DOHH2 (cell line): ENCODE measurements around the gene ZNF222.

Experiments used
- H3F3A ChIP-seq: fragments of 200-600 bp; sonication (generic), shearing (Covaris generic); 2 replicates; pipeline ENCODE4 v1.6.0; 2016; ENCODE audit warnings: antibody characterized with exemption, mild to moderate bottlenecking; ENCODE audit not compliant: control insufficient read depth, insufficient read depth
- H3K27ac ChIP-seq: fragments of 200-600 bp; sonication (generic); 2 replicates; pipeline ENCODE4 v1.5.1; 2014; ENCODE audit warnings: low read depth, mild to moderate bottlenecking, low read length, moderate library complexity
- H3K27me3 ChIP-seq: fragments of 200-600 bp; sonication (generic); 2 replicates; pipeline ENCODE4 v1.6.1; 2014; ENCODE audit warnings: mild to moderate bottlenecking, low read length, mixed read lengths; ENCODE audit not compliant: control insufficient read depth
- H3K36me3 ChIP-seq: fragments of 200-600 bp; sonication (generic); 2 replicates; pipeline ENCODE4 v1.6.1; 2014; ENCODE audit warnings: mild to moderate bottlenecking, low read length, moderate library complexity, mixed read lengths; ENCODE audit not compliant: control insufficient read depth
- H3K4me1 ChIP-seq: fragments of 200-600 bp; sonication (generic); 2 replicates; pipeline ENCODE4 v1.6.1; 2014; ENCODE audit warnings: mild to moderate bottlenecking, low read length, mixed read lengths; ENCODE audit not compliant: control insufficient read depth
- H3K4me2 ChIP-seq: fragments of 200-600 bp; sonication (generic); 2 replicates; pipeline ENCODE4 v1.6.0; 2014; ENCODE audit warnings: mild to moderate bottlenecking, low read length, moderate library complexity
- H3K4me3 ChIP-seq: fragments of 200-600 bp; sonication (generic); 2 replicates; pipeline ENCODE4 v1.5.1; 2014; ENCODE audit warnings: mild to moderate bottlenecking, low read length, mixed read lengths
- H3K79me2 ChIP-seq: fragments of 200-600 bp; sonication (generic); 2 replicates; pipeline ENCODE4 v1.6.1; 2014; ENCODE audit warnings: mild to moderate bottlenecking, low read length, mixed read lengths; ENCODE audit not compliant: control insufficient read depth
- H3K9me2 ChIP-seq: fragments of 200-600 bp; sonication (generic); replicated peaks from 2 replicates; pipeline ENCODE4 v1.6.1; 2014; ENCODE audit warnings: mild to moderate bottlenecking, low read length, mixed read lengths; ENCODE audit not compliant: control insufficient read depth
- H3K9me3 ChIP-seq: fragments of 200-600 bp; sonication (generic); 2 replicates; pipeline ENCODE4 v1.6.1; 2014; ENCODE audit warnings: antibody characterized with exemption, low read length, mixed read lengths; ENCODE audit not compliant: control insufficient read depth, insufficient read depth
- H4K20me1 ChIP-seq: fragments of 200-600 bp; sonication (generic); 2 replicates; pipeline ENCODE4 v1.6.0; 2014; ENCODE audit warnings: low read depth, mild to moderate bottlenecking, antibody characterized with exemption, low read length, moderate library complexity; ENCODE audit not compliant: control insufficient read depth, insufficient read depth
- CTCF ChIP-seq: fragments of 200-600 bp; sonication (generic); IDR thresholded peaks from one replicate; pipeline ENCODE4 v1.5.1; 2014; ENCODE audit warnings: antibody characterized with exemption, mild to moderate bottlenecking, low read depth, low read length; ENCODE audit not compliant: poor library complexity, severe bottlenecking
- EZH2phosphoT487 ChIP-seq: fragments of 200-600 bp; sonication (generic); IDR thresholded peaks from 2 replicates; pipeline ENCODE4 v1.6.1; 2017; ENCODE audit warnings: borderline replicate concordance, mild to moderate bottlenecking, antibody characterized with exemption, low read length, moderate library complexity, mixed read lengths

The ZNF222 gene

DNA sequence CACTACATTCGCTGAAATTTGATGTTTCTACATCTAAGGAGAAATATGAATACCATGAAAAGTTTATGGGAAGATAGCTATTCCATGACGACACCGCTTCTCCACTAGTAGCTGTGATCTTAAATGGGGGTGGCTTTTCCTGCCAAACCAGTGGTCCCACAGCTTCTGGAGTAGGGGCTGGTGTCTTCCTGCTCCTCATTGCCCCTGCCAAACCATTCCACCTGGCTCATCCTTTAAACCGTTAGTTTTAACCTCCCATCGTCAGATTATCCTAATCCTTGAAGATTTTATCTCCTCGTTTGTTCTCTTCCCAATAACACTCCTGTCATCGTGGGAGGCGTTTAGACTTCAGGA is 23.0 kb upstream of the ZNF222 start:
- no peaks in the 10 kb centered on the region for H3K79me2 ChIP-seq
- peaks cover 15% of the 10 kb centered on the region for H3K4me1 ChIP-seq
- H3K4me2 ChIP-seq, result peak overlapping the region; percentile 96
- peaks cover 19% of the 10 kb centered on the region for H3K9me3 ChIP-seq
- H3F3A ChIP-seq, result no peaks in the 10 kb centered on the region
- H3K27me3 ChIP-seq, result no peaks in the 10 kb centered on the region
- peak overlapping the region; percentile 98 for H3K4me3 ChIP-seq
- no peaks in the 10 kb centered on the region; the same call in 1 of the 2 replicates for H3K36me3 ChIP-seq
- no peak overlapping the region for H3K27ac ChIP-seq
- H4K20me1 ChIP-seq, result no peaks in the 10 kb centered on the region
- H3K9me2 ChIP-seq, result no peaks in the 10 kb centered on the region
- no peak for TF ChIP-seq CTCF
- TF ChIP-seq EZH2phosphoT487, result no peak

GRCh38 chr19:44002566-44003460 is 22.4 kb upstream of the ZNF222 start, which contains the start of gene ZNF230:
Gene ZNF230 (plus strand): TSS chr19:44002957. CDS start chr19:44007079, 4,122 bp downstream.
- Histone ChIP-seq H3K27me3 (no peaks in the 10 kb centered on the region), H3K27ac (no peak within 1 kb of the TSS), H3K79me2 (no peaks in the 10 kb centered on the region), H3F3A (no peaks in the 10 kb centered on the region), H3K4me1 (peaks cover 15% of the 10 kb centered on the region), H3K9me3 (peaks cover 22% of the 10 kb centered on the region), H3K4me3 (peak within 1 kb of the TSS; percentile 98), H4K20me1 (no peaks in the 10 kb centered on the region), H3K36me3 (no peaks in the 10 kb centered on the region; the same call in none of the 2 replicates), H3K9me2 (no peaks in the 10 kb centered on the region), H3K4me2 (peak within 1 kb of the TSS; percentile 96)
- TF ChIP-seq EZH2phosphoT487, result no peak
- TF ChIP-seq CTCF, result no peak

DNA sequence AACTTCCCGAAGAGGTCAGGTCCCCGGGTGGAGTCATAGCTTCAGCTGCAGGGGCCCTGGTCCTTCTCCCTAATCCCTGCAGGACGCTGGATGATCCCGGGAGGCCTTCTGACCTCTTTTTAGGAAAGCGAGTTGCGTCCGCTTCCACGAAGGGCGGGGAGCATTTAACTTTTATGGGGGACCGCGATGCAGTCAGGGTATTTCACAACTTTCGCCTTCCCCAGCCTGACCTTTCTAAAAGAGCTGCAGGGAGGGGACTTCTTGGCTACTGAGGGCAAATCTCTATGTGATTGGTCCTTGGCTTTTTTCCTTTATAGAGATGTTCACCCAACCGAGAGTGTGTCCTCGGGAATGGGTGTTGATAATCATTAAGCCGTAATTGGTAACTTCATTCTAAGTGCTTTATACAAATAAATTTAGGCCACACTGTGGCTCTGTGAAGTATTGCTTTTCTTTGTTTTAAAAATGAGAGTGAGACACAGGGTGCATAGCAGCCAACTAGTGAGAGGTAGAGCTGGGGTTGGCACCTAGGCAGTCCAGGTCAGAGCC is 21.6 kb upstream of the ZNF222 start:
- peak overlapping the region; percentile 98 for H3K4me3 ChIP-seq
- peak overlapping the region; percentile 96 for H3K4me2 ChIP-seq
- peaks cover 29% of the 10 kb centered on the region for H3K9me3 ChIP-seq
- peaks cover 3% of the 10 kb centered on the region for H3K36me3 ChIP-seq
- H3K79me2 ChIP-seq, result no peaks in the 10 kb centered on the region
- H3K27ac ChIP-seq, result no peak overlapping the region
- no peaks in the 10 kb centered on the region for H3K27me3 ChIP-seq
- no peaks in the 10 kb centered on the region for H4K20me1 ChIP-seq
- no peaks in the 10 kb centered on the region for H3F3A ChIP-seq
- TF ChIP-seq EZH2phosphoT487, result no peak
- no peak for TF ChIP-seq CTCF
- peaks cover 15% of the 10 kb centered on the region for H3K4me1 ChIP-seq
- no peaks in the 10 kb centered on the region for H3K9me2 ChIP-seq
